GM13976 (cell line): ENCODE measurements around the gene TPRG1.

Experiments used
- DNase-seq: peaks from one replicate; pipeline ENCODE4 v3.0.0; 2012; ENCODE audit warnings: low spot score
- in situ Hi-C: fragments of 300-500 bp; cut with MboI; formaldehyde crosslinking; loops from one replicate; pipeline ENCODE4 v1.12.0; 2022; ENCODE audit warnings: low sequenced_read_pairs, mixed read lengths, inconsistent platforms; ENCODE audit not compliant: unreplicated experiment
- TF ChIP-seq, protein P1 (sequence below): IDR thresholded peaks from 2 replicates; pipeline ENCODE4 v1.5.1; 2012; ENCODE audit warnings: borderline replicate concordance, mild to moderate bottlenecking; ENCODE audit not compliant: insufficient read depth; ENCODE audit errors: extremely low read depth, missing control alignments, control extremely low read depth

TPRG1 gene

DNA sequence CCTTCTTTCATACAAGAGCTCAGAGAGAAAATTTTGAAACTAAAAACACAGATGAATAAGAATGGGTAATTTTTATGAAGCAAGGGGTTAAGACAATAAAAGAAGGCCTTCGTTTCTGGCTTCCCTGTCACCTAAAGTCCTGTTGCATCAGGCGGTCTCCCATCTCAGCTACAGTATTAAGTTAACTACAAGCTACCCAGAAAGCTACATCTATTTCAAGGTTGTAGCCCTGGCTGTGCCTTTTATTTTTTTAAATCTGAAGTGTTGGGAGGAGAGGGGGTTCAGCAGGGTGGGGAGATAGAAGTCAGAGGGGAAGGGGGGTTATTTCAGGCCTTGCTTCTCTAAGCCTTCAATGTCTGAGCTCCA is 183.3 kb downstream of the TPRG1 start:
- in situ Hi-C loops = no loop called here
- TF ChIP-seq, protein P1, sequence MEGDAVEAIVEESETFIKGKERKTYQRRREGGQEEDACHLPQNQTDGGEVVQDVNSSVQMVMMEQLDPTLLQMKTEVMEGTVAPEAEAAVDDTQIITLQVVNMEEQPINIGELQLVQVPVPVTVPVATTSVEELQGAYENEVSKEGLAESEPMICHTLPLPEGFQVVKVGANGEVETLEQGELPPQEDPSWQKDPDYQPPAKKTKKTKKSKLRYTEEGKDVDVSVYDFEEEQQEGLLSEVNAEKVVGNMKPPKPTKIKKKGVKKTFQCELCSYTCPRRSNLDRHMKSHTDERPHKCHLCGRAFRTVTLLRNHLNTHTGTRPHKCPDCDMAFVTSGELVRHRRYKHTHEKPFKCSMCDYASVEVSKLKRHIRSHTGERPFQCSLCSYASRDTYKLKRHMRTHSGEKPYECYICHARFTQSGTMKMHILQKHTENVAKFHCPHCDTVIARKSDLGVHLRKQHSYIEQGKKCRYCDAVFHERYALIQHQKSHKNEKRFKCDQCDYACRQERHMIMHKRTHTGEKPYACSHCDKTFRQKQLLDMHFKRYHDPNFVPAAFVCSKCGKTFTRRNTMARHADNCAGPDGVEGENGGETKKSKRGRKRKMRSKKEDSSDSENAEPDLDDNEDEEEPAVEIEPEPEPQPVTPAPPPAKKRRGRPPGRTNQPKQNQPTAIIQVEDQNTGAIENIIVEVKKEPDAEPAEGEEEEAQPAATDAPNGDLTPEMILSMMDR = no peak
- DNase-seq = no peak

DNA sequence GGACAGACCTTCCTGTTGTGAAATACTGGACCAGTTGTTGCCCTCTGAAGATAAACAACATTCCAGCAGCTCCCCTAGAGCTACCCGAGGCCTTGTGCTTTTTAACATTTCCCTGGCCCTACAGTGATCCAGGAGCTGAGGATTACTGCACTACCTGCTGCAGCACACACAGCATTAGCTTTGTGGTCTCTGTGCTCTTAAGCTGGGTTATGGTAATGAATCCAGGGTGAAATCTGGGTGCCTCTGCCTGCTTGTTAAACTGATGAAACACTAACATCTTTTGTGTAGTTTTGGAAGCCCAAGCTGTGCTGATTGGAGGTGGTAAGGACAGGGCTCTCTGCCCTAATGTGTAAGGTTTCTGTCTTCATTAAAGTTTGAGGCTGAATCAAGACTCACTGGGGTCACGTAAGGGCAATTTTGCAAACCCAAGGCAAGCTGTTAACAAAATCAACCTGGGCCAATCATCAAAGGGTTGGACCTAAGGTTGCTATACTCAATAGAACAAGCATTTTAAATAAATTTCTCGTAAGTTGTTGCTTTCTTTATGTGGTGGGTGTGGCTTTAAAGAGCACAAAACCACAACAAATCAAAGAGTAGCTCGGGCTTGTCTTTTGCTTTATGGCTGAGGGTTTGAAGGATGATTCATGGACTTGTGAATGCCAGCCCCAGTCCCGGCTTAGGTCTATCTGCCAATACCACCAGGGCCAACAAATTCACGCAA is 183.9 kb downstream of the TPRG1 start:
- in situ Hi-C loops = no loop called here
- no peak for DNase-seq

DNA sequence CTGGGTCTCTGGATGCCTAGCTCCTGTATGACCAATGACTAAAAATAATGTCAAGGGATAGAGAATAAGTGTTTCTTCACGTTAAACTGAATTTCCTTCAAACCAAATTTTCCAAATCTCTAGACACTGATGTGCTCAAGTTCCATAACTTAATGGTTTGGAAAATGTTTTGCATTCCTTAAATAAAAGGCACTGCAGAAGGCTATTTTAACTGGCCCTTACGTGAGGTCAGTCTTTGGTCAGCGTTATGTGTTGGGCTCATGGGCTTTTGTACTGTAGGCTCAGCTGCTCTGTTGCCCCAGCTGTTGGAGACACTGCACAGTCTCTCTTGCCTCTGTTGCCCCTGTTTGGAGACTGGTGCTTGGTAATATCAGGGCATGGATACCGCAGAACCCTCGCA is 188.5 kb downstream of the TPRG1 start:
- in situ Hi-C loops = no loop called here
- TF ChIP-seq, protein P1 = no peak

More for the DNA sequence above, 183.9 kb downstream of the TPRG1 start:
- TF ChIP-seq, protein P1 = no peak

DNA sequence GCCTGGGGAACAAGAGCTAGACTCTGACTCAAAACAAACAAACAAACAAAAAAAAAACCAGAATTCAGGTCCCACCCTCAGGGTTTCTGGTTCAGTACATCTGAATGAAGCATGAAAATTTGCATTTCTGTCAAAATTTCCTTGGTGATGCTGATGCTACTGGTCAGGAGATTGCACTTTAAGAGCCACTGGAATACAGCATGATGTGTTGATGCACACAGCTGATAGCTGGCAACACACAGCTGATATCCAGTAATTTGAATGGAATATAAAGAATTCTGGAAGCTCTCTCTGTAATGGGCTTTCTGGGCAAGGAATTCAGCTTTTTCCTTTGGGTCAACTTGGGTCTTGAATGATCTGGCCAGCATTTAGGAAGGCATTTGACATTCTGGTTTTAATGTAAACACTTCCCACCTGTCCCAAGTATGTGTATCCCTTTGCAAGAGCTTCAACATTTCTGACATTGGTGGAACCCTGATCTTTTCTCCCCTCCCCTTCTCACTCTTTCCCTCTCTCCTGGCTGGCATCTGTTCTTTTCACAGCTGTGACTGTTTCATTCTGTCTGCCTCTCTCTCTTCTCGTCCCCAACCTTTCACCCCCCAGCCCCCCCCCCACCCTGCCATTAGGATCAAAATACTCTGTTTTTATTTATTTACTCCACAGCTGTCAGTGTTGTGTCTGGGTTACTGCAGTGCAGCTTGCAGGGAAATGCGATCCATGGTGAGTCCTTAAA is 189.5 kb downstream of the TPRG1 start:
- in situ Hi-C loops = no loop called here
- TF ChIP-seq, protein P1 = no peak
- no peak for DNase-seq

More for the DNA sequence above, 188.5 kb downstream of the TPRG1 start:
- DNase-seq = no peak

DNA sequence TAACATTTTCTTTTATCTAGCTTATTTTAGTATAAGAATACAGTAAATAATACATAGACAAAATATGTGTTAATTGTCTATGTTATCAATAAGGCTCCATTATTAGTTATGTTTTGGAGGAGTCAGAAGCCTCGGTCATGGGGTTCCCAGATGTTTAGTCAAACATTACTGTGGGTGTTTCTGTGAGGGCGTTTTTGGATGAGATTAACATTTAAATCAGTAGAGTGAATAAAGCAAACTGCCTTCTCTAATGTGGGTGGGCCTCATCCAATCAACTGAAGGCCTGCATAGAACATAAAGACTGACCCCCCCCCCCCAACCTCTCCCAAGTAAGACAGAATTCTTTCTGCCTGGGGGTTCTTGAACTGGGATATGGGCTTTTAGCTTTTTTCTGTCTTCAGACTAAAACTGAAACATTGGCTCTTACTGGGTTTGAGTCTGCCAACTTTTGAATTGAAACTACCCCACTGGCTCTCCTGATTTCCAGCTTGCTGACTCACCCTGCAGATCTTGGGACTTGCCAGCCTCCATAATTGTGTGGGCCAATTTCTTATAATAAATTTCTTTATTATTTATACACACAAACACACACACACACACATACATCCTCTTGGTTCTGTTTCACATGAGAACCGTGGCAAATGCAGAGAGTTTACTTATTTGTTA is 192.0 kb downstream of the TPRG1 start:
- in situ Hi-C loops = no loop called here
- no peak for DNase-seq
- TF ChIP-seq, protein P1 = no peak
